Measurements from ENCODE around the gene SCUBE2.

The SCUBE2 gene

DNA sequence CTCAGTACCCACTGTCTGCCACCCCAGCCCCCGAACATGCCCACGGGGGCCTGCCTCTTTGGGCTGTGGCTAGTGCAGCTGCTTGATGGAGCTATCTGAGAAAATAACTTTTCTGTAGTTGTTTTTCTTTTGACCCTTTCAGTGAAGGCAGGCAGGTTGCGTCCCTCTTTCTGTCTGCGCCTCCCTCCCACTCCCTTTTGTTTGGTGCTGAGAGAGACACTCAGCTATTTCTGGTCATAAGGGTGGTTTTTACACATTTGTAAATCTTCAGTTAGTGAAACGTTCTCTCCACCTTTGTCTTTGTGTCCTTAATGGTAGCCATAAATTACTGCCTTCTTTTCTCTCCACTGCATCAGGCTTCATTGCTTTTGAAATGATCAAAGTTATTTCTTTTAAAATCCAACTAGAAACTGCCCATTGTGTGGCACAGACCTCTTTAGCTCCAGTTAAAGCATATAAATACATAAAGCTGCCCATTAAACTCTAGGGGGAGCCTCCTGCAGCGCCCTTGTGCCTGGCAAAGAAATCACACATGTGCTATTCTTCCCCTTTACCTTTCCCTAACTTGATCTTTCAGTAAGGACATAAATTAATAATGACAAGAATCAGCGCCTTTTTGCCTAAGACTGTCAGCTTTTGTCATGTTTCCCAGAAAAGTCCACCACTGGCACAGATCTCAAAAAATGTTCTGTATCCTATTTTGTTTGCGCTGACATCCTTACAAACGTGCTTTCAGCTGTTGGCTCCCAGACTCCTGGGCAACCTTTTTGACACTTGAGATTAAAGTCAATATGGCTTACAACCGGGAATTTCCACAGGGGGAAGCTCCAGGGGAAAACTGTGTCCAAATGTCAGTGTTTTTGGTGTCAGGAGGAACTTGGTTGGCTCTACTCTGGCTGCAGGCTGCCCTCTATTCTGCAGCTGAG, 1.7 kb upstream of the SCUBE2 start:
- TF ChIP-seq CTCF (conservative IDR thresholded peaks at IDR 0.05; ENCODE audit: low read length), result peak; percentile 23; the same call in 1 of the 2 replicates
- no peak for DNase-seq (ENCODE audit: low read depth)

GRCh38 chr11:9092072-9092471, 673 bp upstream of the SCUBE2 start:
- DNase-seq (ENCODE audit: low read depth), result no peak
- no peak for TF ChIP-seq CTCF (conservative IDR thresholded peaks at IDR 0.05; ENCODE audit: low read length)
- peak overlapping the region; percentile 31 for H3K4me3 ChIP-seq (ENCODE audit: low read length)

More for the DNA sequence above, 1.7 kb upstream of the SCUBE2 start:
- H3K4me3 ChIP-seq (ENCODE audit: low read length), result no peak overlapping the region

DNA sequence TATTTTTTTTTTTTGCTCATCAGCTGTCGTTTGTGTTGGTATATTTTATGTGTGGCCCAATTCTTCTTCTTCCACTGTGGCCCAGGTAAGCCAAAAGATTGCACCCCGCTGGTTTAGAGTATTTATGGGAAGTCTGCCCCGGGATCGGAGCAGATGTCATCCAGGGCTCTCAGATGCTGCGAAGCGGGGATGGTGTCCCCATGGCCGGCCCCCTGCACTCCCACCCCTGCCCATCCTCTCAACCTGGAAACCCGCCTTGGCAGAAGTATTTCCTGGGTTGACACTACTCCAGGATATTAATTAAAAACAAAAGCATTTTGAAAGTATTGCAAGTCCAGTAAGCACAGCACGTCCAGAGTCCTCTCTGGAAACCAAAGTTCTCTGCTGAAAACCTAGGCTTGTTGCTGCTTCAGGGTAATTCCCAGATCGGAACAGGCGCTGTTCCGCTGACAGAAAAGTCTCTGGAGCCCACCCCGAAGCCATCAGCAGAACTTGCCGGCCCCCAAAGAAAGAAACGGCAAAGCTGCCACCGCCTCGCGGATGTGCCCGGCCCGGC, 833 bp downstream of the SCUBE2 start:
- peak overlapping the region; percentile 47 for H3K4me3 ChIP-seq (ENCODE audit: low read length)
- DNase-seq (ENCODE audit: low read depth), result peak; percentile 8
- no peak for TF ChIP-seq CTCF (conservative IDR thresholded peaks at IDR 0.05; ENCODE audit: low read length)

- no peak for DNase-seq (ENCODE audit: low read depth)
- H3K4me3 ChIP-seq (ENCODE audit: low read length), result no peak overlapping the region
- TF ChIP-seq CTCF (conservative IDR thresholded peaks at IDR 0.05; ENCODE audit: low read length), result no peak
Observed at GRCh38 chr11:9089636-9090035, 1.8 kb downstream of the SCUBE2 start.

DNA sequence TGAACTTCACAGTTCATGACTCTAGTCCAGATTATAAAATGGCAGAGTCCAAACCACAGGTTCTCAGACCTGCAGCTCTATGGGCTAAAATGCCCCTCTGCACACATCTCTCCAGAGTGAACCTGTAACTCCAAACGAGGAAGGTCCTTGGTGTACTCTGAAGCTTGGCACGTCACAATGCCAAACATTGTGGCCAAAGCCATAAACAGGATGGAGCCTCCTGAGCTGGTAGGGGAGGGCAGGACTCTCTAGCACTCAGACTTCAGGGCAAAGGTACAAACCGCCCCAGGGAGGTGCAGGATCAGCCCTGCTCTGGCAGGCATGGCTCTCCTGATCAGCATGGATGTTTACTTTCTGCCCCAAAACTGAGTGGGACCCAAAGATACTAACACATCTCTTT, 2.3 kb downstream of the SCUBE2 start:
- H3K4me3 ChIP-seq (ENCODE audit: low read length), result no peak overlapping the region
- no peak for DNase-seq (ENCODE audit: low read depth)
- no peak for TF ChIP-seq CTCF (conservative IDR thresholded peaks at IDR 0.05; ENCODE audit: low read length)

- H3K4me3 ChIP-seq (ENCODE audit: low read length), result no peak overlapping the region
- no peak for DNase-seq (ENCODE audit: low read depth)
- no peak for TF ChIP-seq CTCF (conservative IDR thresholded peaks at IDR 0.05; ENCODE audit: low read length)
Observed at GRCh38 chr11:9082575-9082974, 8.8 kb downstream of the SCUBE2 start.

DNA sequence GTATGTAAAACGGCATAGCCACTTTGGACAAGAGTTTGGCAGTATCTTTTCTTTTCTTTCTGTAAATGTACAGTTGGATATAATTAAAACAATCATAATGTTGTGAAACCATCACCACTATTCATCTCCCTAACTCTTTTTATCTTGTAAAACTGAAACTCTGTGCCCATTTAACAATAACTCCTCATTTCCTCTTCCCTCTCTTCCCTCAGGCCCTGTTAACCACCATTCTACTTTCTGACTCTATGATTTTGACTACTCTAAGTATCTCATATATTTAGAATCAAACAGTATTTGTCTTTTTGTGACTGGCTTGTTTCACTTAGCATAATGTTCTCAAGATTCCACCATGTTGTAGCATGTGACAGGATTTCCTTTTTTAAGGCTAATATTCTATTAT, 10.2 kb downstream of the SCUBE2 start:
- H3K4me3 ChIP-seq (ENCODE audit: low read length), result no peak overlapping the region
- no peak for DNase-seq (ENCODE audit: low read depth)
- no peak for TF ChIP-seq CTCF (conservative IDR thresholded peaks at IDR 0.05; ENCODE audit: low read length)
